CD14-positive monocyte (primary cell): ENCODE data around the gene SHCBP1. TPM values are rescaled to one million over a fixed set of nuclear protein-coding genes. Genes with fewer than 3 reads are reported as not detected.

ENCODE experiments used
- DNase-seq, 3 donors: peaks; one replicate each; pipeline ENCODE4 v3.0.0-alpha.2; 2011 to 2022
- H2AFZ ChIP-seq: 2 replicates; pipeline ENCODE4 v1.6.0; 2012; ENCODE audit warnings: mild to moderate bottlenecking, low read depth, low read length, inconsistent platforms; ENCODE audit not compliant: insufficient read depth, poor library complexity, severe bottlenecking
- H3K27ac ChIP-seq, 2 donors: 1 replicate in 1 of 2; 2 replicates in 1 of 2; pipeline ENCODE4 v1.5.1; 2012 to 2013; ENCODE audit warnings: low read length in 2 of 2, control low read depth in 1 of 2, inconsistent platforms in 1 of 2, low read depth in 1 of 2, mild to moderate bottlenecking in 1 of 2
- H3K27me3 ChIP-seq, 2 donors: one replicate each; pipeline versions ENCODE4 v1.6.0 to v1.6.1; 2011 to 2013; ENCODE audit warnings: low read length in 2 of 2; ENCODE audit not compliant: control insufficient read depth in 2 of 2, insufficient read depth in 2 of 2
- H3K36me3 ChIP-seq, 2 donors: replicated peaks in 1 of 2; 1 replicate in 1 of 2; 2 replicates in 1 of 2; pipeline versions ENCODE4 v1.5.1 to v1.6.1; 2012 to 2013; ENCODE audit warnings: low read length in 2 of 2, control low read depth in 1 of 2, inconsistent platforms in 1 of 2, mild to moderate bottlenecking in 1 of 2; ENCODE audit not compliant: insufficient read depth in 2 of 2, control insufficient read depth in 1 of 2
- H3K4me1 ChIP-seq, 2 donors: 1 replicate in 1 of 2; 2 replicates in 1 of 2; pipeline versions ENCODE4 v1.5.1 to v1.6.1; 2012 to 2013; ENCODE audit warnings: low read length in 2 of 2, control low read depth in 1 of 2, inconsistent platforms in 1 of 2, mild to moderate bottlenecking in 1 of 2, moderate library complexity in 1 of 2; ENCODE audit not compliant: insufficient read depth in 2 of 2, control insufficient read depth in 1 of 2
- H3K4me2 ChIP-seq: replicated peaks from 2 replicates; pipeline ENCODE3; 2012; ENCODE audit warnings: low read length, moderate library complexity, mild to moderate bottlenecking; ENCODE audit not compliant: poor library complexity, severe bottlenecking; ENCODE audit errors: extremely low read depth
- H3K4me3 ChIP-seq, 3 experiments: fragments of 200-600 bp in 1 of 3; sonication (generic) in 1 of 3; replicated peaks in 1 of 3; 1 replicate in 2 of 3; 2 replicates in 1 of 3; pipeline ENCODE4 v1.5.1; 2011 to 2013; ENCODE audit warnings: low read length in 3 of 3, mild to moderate bottlenecking in 3 of 3, control low read depth in 2 of 3, low read depth in 2 of 3, inconsistent platforms in 1 of 3, moderate library complexity in 1 of 3
- H3K79me2 ChIP-seq: 2 replicates; pipeline ENCODE4 v1.6.0; 2012; ENCODE audit warnings: mild to moderate bottlenecking, control low read depth, inconsistent platforms, low read length, moderate library complexity; ENCODE audit not compliant: insufficient read depth
- H3K9ac ChIP-seq: 2 replicates; pipeline ENCODE4 v1.6.0; 2017; ENCODE audit warnings: low read length, mild to moderate bottlenecking; ENCODE audit not compliant: insufficient read depth, poor library complexity, severe bottlenecking
- H3K9me3 ChIP-seq, 2 donors: replicated peaks in 1 of 2; 1 replicate in 1 of 2; 2 replicates in 1 of 2; pipeline versions ENCODE4 v1.5.1 to v1.6.1; 2012 to 2013; ENCODE audit warnings: low read length in 2 of 2, control low read depth in 1 of 2; ENCODE audit not compliant: control insufficient read depth in 1 of 2, insufficient read depth in 1 of 2
- H4K20me1 ChIP-seq: 2 replicates; pipeline ENCODE4 v1.6.0; 2012; ENCODE audit warnings: mild to moderate bottlenecking, low read length, control low read depth, moderate library complexity; ENCODE audit not compliant: insufficient read depth
- H3K27ac Mint-ChIP-seq, 7 donors: one replicate each; pipeline ENCODE4 v1.8.0; 2020; ENCODE audit warnings: mild to moderate bottlenecking in 7 of 7, mixed read lengths in 7 of 7, moderate library complexity in 6 of 7, inconsistent platforms in 2 of 7
- H3K27me3 Mint-ChIP-seq, 3 donors: one replicate each; pipeline ENCODE4 v1.8.0; 2021 to 2022; ENCODE audit warnings: low read depth in 3 of 3, mild to moderate bottlenecking in 3 of 3, mixed read lengths in 3 of 3, moderate library complexity in 3 of 3, inconsistent platforms in 1 of 3
- H3K36me3 Mint-ChIP-seq, 2 donors: one replicate each; pipeline ENCODE4 v1.8.0; 2020; ENCODE audit warnings: mixed read lengths in 2 of 2, inconsistent platforms in 1 of 2, mild to moderate bottlenecking in 1 of 2
- H3K4me1 Mint-ChIP-seq: one replicate; pipeline ENCODE4 v1.8.0; 2020; ENCODE audit warnings: mild to moderate bottlenecking, mixed read lengths
- H3K4me3 Mint-ChIP-seq, 2 donors: one replicate each; pipeline ENCODE4 v1.8.0; 2020; ENCODE audit warnings: mild to moderate bottlenecking in 2 of 2, mixed read lengths in 2 of 2, moderate library complexity in 1 of 2
- H3K9me3 Mint-ChIP-seq, 7 donors: one replicate each; pipeline ENCODE4 v1.8.0; 2020 to 2022; ENCODE audit warnings: mixed read lengths in 7 of 7, mild to moderate bottlenecking in 6 of 7, moderate library complexity in 6 of 7, inconsistent platforms in 2 of 7
- CTCF ChIP-seq: fragments of 200-600 bp; IDR thresholded peaks from one replicate; pipeline ENCODE4 v1.8.0; 2022; ENCODE audit warnings: antibody characterized with exemption, mild to moderate bottlenecking
- WGBS: methylation state at CpG from one replicate; pipeline ENCODE4 v1.1.5; 2013; ENCODE audit warnings: missing lambda C conversion rate; ENCODE audit not compliant: insufficient coverage; 5-methylcytosine and 5-hydroxymethylcytosine counted together
- intact Hi-C, 2 donors: fragments of 100-400 bp; cut with micrococcal nuclease; formaldehyde crosslinking; loops; one replicate each; pipeline versions ENCODE4 v1.15.0 to v1.15.1; 2023
- polyA plus RNA-seq, 3 donors: library from polyadenylated mRNA; depleted of rRNA in 1 of 3; unstranded in 2 of 3; stranded (reverse) in 1 of 3; fragments of 300-500 nt in 2 of 3; fragments of >200 nt in 1 of 3; fragmentation: Illumina TruSeq in 2 of 3; gene quantifications; 1 replicate in 2 of 3; 2 replicates in 1 of 3; pipeline ENCODE4 v1.2.3, GENCODE V29; 2012 to 2021

The SHCBP1 gene
- polyA plus RNA-seq, 3 donors, result 0.45 to 2.3 (median 0.93) TPM

DNA sequence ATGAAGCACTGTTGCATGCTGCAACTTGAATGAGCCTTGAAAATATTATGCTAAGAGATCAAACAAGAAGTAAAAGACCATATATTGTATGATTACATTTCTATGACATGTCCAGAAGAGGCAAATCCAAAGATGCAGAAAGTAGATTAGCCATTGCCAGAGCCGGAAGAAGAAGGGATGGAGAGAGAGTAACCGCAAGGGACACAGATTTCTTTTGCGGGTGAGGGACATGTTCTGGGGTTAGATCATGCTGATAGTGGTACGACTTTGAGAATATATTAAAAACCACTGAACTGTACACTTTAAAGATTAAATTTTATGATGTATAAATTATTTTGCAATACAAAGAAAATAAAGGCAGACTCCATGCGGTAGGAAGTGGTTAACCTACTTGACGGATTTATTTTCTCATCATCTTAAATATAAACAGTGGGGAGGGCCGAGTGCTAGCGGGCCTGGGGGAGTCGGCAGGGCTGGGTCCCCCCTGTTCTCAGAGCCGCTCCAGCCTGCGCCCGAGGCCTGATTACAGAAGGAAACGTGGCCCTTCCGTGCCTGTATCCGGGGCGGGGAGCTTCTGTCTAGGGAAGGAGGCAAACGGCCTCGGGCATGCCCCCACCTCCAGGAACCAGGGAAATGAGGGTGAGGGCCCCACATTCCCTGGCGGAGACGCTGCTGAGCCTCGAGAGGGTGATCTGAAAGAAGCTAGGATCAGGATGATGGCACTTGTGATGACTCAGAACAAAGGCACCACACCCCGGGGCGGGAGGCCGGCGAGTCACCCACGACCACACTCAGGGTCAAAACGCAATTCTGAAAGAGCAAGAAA lies 48.0 kb downstream of the SHCBP1 start:
- Histone ChIP-seq H3K27ac (no peak overlapping the region), H4K20me1 (no peaks in the 10 kb centered on the region), H3K9ac (no peak overlapping the region), H3K36me3 (no peaks in the 10 kb centered on the region), H3K9me3 (peaks cover 0 to 10% of the 10 kb centered on the region in 2 donors), H2AFZ (no peak overlapping the region), H3K4me1 (no peaks in the 10 kb centered on the region), H3K27me3 (no peaks in the 10 kb centered on the region), H3K4me3 (peak overlapping the region in 1 of 3 experiments; percentile 32), H3K79me2 (no peaks in the 10 kb centered on the region), H3K4me2 (peak overlapping the region; percentile 26)
- H3K4me3 Mint-ChIP-seq, result peak overlapping the region; percentile 57 to 75
- WGBS, result 64% methylated on average over 16 of the region's 27 CpGs
- H3K27me3 Mint-ChIP-seq, result peaks cover 0 to 16% (median 16%) of the 10 kb centered on the region in 3 donors
- intact Hi-C loops, result no loop called here
- peak in 2 of 3 donors; percentile 4 to 27 for DNase-seq
- H3K4me1 Mint-ChIP-seq, result peaks cover 5% of the 10 kb centered on the region
- H3K27ac Mint-ChIP-seq, result no peak overlapping the region
- H3K9me3 Mint-ChIP-seq, result peaks cover 2 to 22% (median 15%) of the 10 kb centered on the region in 7 donors
- H3K36me3 Mint-ChIP-seq, result peaks cover 3 to 4% of the 10 kb centered on the region in 2 donors
- TF ChIP-seq CTCF, result no peak

GRCh38 chr16:46569231-46569735 lies 51.9 kb downstream of the SHCBP1 start:
- no peak overlapping the region for H3K27ac ChIP-seq
- no peak overlapping the region for H3K4me3 ChIP-seq
- TF ChIP-seq CTCF, result no peak
- WGBS, result 89% methylated on average over 22 of the region's 27 CpGs
- H2AFZ ChIP-seq, result no peak overlapping the region
- no peak overlapping the region for H3K27ac Mint-ChIP-seq
- H3K4me3 Mint-ChIP-seq, result no peak overlapping the region
- H3K4me1 ChIP-seq, result no peaks in the 10 kb centered on the region
- no peaks in the 10 kb centered on the region for H3K36me3 Mint-ChIP-seq
- peaks cover 2 to 24% (median 13%) of the 10 kb centered on the region in 7 donors for H3K9me3 Mint-ChIP-seq
- H3K36me3 ChIP-seq, result no peaks in the 10 kb centered on the region
- H3K4me1 Mint-ChIP-seq, result peaks cover 5% of the 10 kb centered on the region
- peaks cover 0 to 10% of the 10 kb centered on the region in 2 donors for H3K9me3 ChIP-seq
- H3K9ac ChIP-seq, result no peak overlapping the region
- peaks cover 2 to 20% (median 16%) of the 10 kb centered on the region in 3 donors for H3K27me3 Mint-ChIP-seq
- H4K20me1 ChIP-seq, result no peaks in the 10 kb centered on the region
- H3K79me2 ChIP-seq, result no peaks in the 10 kb centered on the region
- peaks cover 0 to 7% of the 10 kb centered on the region in 2 donors for H3K27me3 ChIP-seq
- intact Hi-C loops, result no loop called here
- no peak overlapping the region for H3K4me2 ChIP-seq
- DNase-seq, result no peak
